HepG2 (cell line): Measurements from ENCODE around the gene TMEM253. TPM values are rescaled to one million over a fixed set of nuclear protein-coding genes. Genes with fewer than 3 reads are reported as not detected.

Experiments used
- ADNP ChIP-seq: sonication (generic); formaldehyde crosslinking; IDR thresholded peaks from 2 replicates; pipeline ENCODE4 v1.4.0; 2020; ENCODE audit warnings: missing genetic modification reagents
- AFF4 ChIP-seq: sonication (generic); formaldehyde crosslinking; IDR thresholded peaks from 2 replicates; pipeline ENCODE4 v1.4.0; 2020; ENCODE audit warnings: missing genetic modification reagents
- EED ChIP-seq: sonication (generic); formaldehyde crosslinking; IDR thresholded peaks from 2 replicates; pipeline ENCODE4 v1.5.0; 2020; ENCODE audit warnings: mild to moderate bottlenecking, missing genetic modification reagents
- LBX2 ChIP-seq: sonication (generic); formaldehyde crosslinking; IDR thresholded peaks from 2 replicates; pipeline ENCODE4 v1.5.0; 2020; ENCODE audit warnings: missing genetic modification reagents, mild to moderate bottlenecking, borderline replicate concordance
- MLXIP ChIP-seq: sonication (generic); formaldehyde crosslinking; IDR thresholded peaks from 2 replicates; pipeline ENCODE4 v1.9.0; 2021; ENCODE audit warnings: missing genetic modification reagents, borderline replicate concordance
- NR0B2 ChIP-seq: sonication (generic); formaldehyde crosslinking; IDR thresholded peaks from 2 replicates; pipeline ENCODE4 v1.4.0; 2020; ENCODE audit warnings: mild to moderate bottlenecking, missing genetic modification reagents
- SP140L ChIP-seq: sonication (generic); formaldehyde crosslinking; IDR thresholded peaks from 2 replicates; pipeline ENCODE4 v1.4.0; 2020; ENCODE audit warnings: missing genetic modification reagents, borderline replicate concordance
- ZNF407 ChIP-seq: sonication (generic); formaldehyde crosslinking; IDR thresholded peaks from one replicate; pipeline ENCODE4 v1.5.1; 2020; ENCODE audit warnings: mild to moderate bottlenecking, missing genetic modification reagents; ENCODE audit errors: not compliant biosample characterization
- polyA plus RNA-seq, 8 experiments: library from polyadenylated mRNA; depleted of rRNA in 3 of 8; stranded (reverse) in 7 of 8; unstranded in 1 of 8; fragments of >200 nt; fragmentation: Illumina TruSeq in 4 of 8; extraction: Trizol in 4 of 8; gene quantifications; 2 replicates each; pipeline versions ENCODE4 v1.2.1 to v1.2.3, GENCODE V29; 2011 to 2016; ENCODE audit warnings: low read depth in 4 of 8, missing spikeins in 1 of 8, mixed read lengths in 1 of 8; ENCODE audit not compliant: insufficient read depth in 1 of 8
- total RNA-seq, 5 experiments: library from RNA; depleted of rRNA; stranded (reverse); fragments of >200 nt; fragmentation: Illumina TruSeq; extraction: Trizol; gene quantifications; 2 replicates each; pipeline ENCODE4 v1.2.3, GENCODE V29; 2016; ENCODE audit warnings: low read depth in 1 of 5

Gene TMEM253
- total and polyA plus RNA-seq, 2 of the 13 experiments (the other 11 are each of a cell fraction or from before 2014, with no cell fraction given) = 0.29 to 0.45 TPM

- TF ChIP-seq AFF4 (no peak), SP140L (CRISPR knock-in tag) (no peak), LBX2 (CRISPR knock-in tag) (no peak), ZNF407 (CRISPR knock-in tag) (no peak), NR0B2 (CRISPR knock-in tag) (no peak), MLXIP (CRISPR knock-in tag) (no peak), EED (no peak), ADNP (CRISPR knock-in tag) (no peak)
Measured at GRCh38 chr14:21057803-21058675, 42.8 kb upstream of the TMEM253 start, which contains the start of gene RNASE8 (continued).
